GM23248 (cell line): ENCODE results near the gene NEK11. TPM values are rescaled to one million over a fixed set of nuclear protein-coding genes. Genes with fewer than 3 reads are reported as not detected.
A peak's percentile ranks its signal among the peaks of the same experiment; 100 is the strongest.

Source experiments
- DNase-seq: peaks from one replicate; pipeline ENCODE4 v3.0.0-alpha.2; 2015
- H2AFZ ChIP-seq: fragments of 200-600 bp; sonication (generic); 2 replicates; pipeline ENCODE4 v1.6.1; 2016; ENCODE audit warnings: antibody characterized with exemption
- H3F3A ChIP-seq: fragments of 200-600 bp; sonication (generic); 2 replicates; pipeline ENCODE4 v1.6.1; 2016; ENCODE audit warnings: mild to moderate bottlenecking, antibody characterized with exemption, mixed run types; ENCODE audit not compliant: insufficient read depth
- H3K27ac ChIP-seq: fragments of 200-600 bp; sonication (generic); 2 replicates; pipeline ENCODE4 v1.5.1; 2016; ENCODE audit warnings: mild to moderate bottlenecking
- H3K27me3 ChIP-seq: fragments of 200-600 bp; sonication (generic); replicated peaks from 2 replicates; pipeline ENCODE4 v1.6.1; 2016; ENCODE audit warnings: mild to moderate bottlenecking; ENCODE audit not compliant: insufficient read depth
- H3K36me3 ChIP-seq: fragments of 200-600 bp; sonication (generic); 2 replicates; pipeline ENCODE4 v1.6.1; 2016; ENCODE audit warnings: low read depth, mild to moderate bottlenecking
- H3K4me1 ChIP-seq: fragments of 200-600 bp; sonication (generic); 2 replicates; pipeline ENCODE4 v1.6.1; 2016; ENCODE audit warnings: mild to moderate bottlenecking; ENCODE audit not compliant: insufficient read depth
- H3K4me2 ChIP-seq: fragments of 200-600 bp; sonication (generic); one replicate; pipeline ENCODE4 v1.6.1; 2016; ENCODE audit warnings: mild to moderate bottlenecking; ENCODE audit not compliant: unreplicated experiment
- H3K4me3 ChIP-seq: fragments of 200-600 bp; sonication (generic); 2 replicates; pipeline ENCODE4 v1.5.1; 2016; ENCODE audit warnings: mild to moderate bottlenecking
- H3K79me2 ChIP-seq: fragments of 200-600 bp; sonication (generic); 2 replicates; pipeline ENCODE4 v1.6.1; 2016; ENCODE audit warnings: mild to moderate bottlenecking; ENCODE audit not compliant: insufficient read depth
- H3K9ac ChIP-seq: fragments of 200-600 bp; sonication (generic); 2 replicates; pipeline ENCODE4 v1.6.1; 2016; ENCODE audit warnings: mild to moderate bottlenecking
- H3K9me2 ChIP-seq: fragments of 200-600 bp; sonication (generic); 2 replicates; pipeline ENCODE4 v1.6.1; 2016; ENCODE audit warnings: mixed run types, mild to moderate bottlenecking, moderate library complexity; ENCODE audit not compliant: insufficient read depth
- H3K9me3 ChIP-seq: fragments of 200-600 bp; sonication (generic); one replicate; pipeline ENCODE4 v1.6.1; 2017; ENCODE audit warnings: low read depth
- H4K20me1 ChIP-seq: fragments of 200-600 bp; sonication (generic); 2 replicates; pipeline ENCODE4 v1.6.0; 2016; ENCODE audit not compliant: insufficient read depth
- EZH2 ChIP-seq: fragments of 200-600 bp; sonication (generic); IDR thresholded peaks from 2 replicates; pipeline ENCODE4 v1.6.1; 2018; ENCODE audit warnings: antibody characterized with exemption, mild to moderate bottlenecking; ENCODE audit not compliant: insufficient read depth, poor library complexity, severe bottlenecking
- EZH2phosphoT487 ChIP-seq: fragments of 200-600 bp; sonication (generic); IDR thresholded peaks from 2 replicates; pipeline ENCODE4 v1.6.1; 2018; ENCODE audit warnings: antibody characterized with exemption, moderate library complexity, mild to moderate bottlenecking, low read depth; ENCODE audit not compliant: insufficient read depth
- WGBS, 2 experiments: methylation state at CpG; one replicate each; pipeline ENCODE4 v1.1.6; 2015 to 2017; ENCODE audit warnings: low lambda C conversion rate in 2 of 2, low coverage in 1 of 2; ENCODE audit errors: missing lambda C conversion rate in 2 of 2; 5-methylcytosine and 5-hydroxymethylcytosine counted together
- in situ Hi-C: fragments of 300-500 bp; cut with MboI; formaldehyde crosslinking; loops from 2 replicates; pipeline ENCODE4 v1.15.0; 2020
- polyA plus RNA-seq: library from polyadenylated mRNA; unstranded; fragments of >200 nt; fragmentation: Nextera tagmentation; extraction: Ambion mirVana; gene quantifications from 2 replicates; pipeline ENCODE4 v1.2.1, GENCODE V29; 2016
- total RNA-seq: library from RNA; depleted of rRNA; stranded (reverse); fragments of >200 nt; shearing (Covaris generic); gene quantifications from 2 replicates; pipeline ENCODE4 v1.2.3, GENCODE V29; 2014

NEK11 gene
- total and polyA plus RNA-seq, 2 experiments from 2014 or later, result 7.6 to 18.5 TPM

DNA sequence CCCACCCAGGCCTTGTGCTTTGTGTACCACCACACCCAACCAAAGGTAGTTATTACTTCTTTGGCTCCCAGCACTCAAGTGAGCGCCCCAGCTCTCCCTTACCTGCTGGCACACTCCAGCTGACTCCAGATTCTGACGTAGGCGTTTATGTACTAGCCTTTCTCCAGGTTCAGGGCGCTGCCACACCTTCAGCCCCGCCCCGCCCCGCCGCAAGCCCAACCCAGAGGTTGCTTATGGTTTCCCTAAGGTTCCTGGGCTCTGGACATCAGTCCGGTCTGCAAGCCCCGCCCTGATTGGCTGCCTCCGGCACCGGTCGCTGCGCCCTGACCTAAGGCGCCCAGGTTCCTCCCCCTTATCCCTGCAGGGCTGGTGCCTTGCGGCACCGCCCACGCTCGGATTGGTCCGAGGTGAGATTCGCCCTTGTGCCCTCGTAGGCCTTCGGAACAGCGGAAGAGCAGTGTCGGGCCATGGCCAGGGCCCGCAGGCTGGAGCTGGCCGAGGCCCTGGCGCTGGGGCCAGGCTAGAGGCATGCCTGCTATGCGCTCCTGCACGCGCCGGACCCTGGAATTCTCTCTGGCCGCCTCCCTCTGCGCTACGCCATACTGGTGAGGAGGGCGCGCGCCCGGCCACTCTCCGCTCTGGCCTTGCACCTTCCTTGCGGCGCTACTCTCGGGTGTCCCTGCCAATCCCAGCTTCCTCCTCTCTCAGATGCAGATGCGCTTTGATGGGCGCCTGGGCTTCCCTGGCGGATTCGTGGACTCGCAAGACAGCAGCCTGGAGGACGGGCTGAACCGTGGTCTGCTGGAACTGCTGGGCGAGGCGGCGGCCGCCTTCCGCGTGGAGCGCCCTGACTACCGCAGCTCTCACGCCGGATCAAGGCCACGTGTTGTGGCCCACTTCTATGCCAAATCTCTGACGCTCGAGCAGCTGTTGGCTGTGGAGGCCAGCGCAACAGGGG lies 335.1 kb downstream of the NEK11 start:
- 14 to 17% methylated on average over 60 to 64 of the region's 64 CpGs for WGBS, 2 experiments
- Histone ChIP-seq H3F3A (no peaks in the 10 kb centered on the region), H3K27me3 (no peaks in the 10 kb centered on the region), H3K4me1 (no peaks in the 10 kb centered on the region), H4K20me1 (no peaks in the 10 kb centered on the region), H2AFZ (peak overlapping the region; percentile 80), H3K4me3 (peak overlapping the region; percentile 61), H3K4me2 (peak overlapping the region; percentile 66), H3K9me3 (no peaks in the 10 kb centered on the region), H3K9ac (peak overlapping the region; percentile 41), H3K36me3 (no peaks in the 10 kb centered on the region), H3K9me2 (peaks cover 4% of the 10 kb centered on the region; the same call in 1 of the 2 replicates), H3K27ac (no peak overlapping the region), H3K79me2 (no peaks in the 10 kb centered on the region)
- TF ChIP-seq EZH2phosphoT487, result no peak
- TF ChIP-seq EZH2, result no peak
- peak; percentile 55 for DNase-seq
- in situ Hi-C loops, result no loop called here

DNA sequence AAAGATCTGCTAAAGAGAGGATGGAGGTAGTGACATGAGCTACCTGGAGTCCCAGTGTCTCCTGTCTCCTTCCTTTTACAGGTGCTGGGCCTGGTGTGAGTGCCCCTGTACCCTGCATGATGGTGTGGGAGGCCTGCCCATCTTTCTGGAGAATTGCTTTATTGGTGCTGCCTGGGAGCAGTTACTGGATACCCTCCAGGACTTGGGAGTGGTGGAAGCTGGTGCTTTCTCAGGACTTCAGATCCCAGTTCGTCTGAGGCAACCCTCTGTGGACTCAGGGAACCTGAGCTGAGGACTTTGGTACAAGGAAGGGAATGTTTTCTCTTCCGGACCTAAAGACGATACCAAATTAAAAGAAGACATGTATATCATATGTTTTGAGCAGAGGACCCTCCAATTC lies 336.6 kb downstream of the NEK11 start:
- TF ChIP-seq EZH2 (no peak), EZH2phosphoT487 (no peak)
- Histone ChIP-seq H2AFZ (no peak overlapping the region), H3K4me3 (no peak overlapping the region), H3F3A (no peaks in the 10 kb centered on the region), H3K9me3 (no peaks in the 10 kb centered on the region), H3K4me1 (no peaks in the 10 kb centered on the region), H3K79me2 (no peaks in the 10 kb centered on the region), H3K27ac (no peak overlapping the region), H3K36me3 (no peaks in the 10 kb centered on the region), H3K27me3 (no peaks in the 10 kb centered on the region), H3K9me2 (peaks cover 4% of the 10 kb centered on the region; the same call in 1 of the 2 replicates), H3K4me2 (no peak overlapping the region), H3K9ac (no peak overlapping the region), H4K20me1 (no peaks in the 10 kb centered on the region)
- in situ Hi-C loops, result no loop called here
- no peak for DNase-seq
- 81 to 88% methylated on average over 3 of the region's 3 CpGs for WGBS, 2 experiments

DNA sequence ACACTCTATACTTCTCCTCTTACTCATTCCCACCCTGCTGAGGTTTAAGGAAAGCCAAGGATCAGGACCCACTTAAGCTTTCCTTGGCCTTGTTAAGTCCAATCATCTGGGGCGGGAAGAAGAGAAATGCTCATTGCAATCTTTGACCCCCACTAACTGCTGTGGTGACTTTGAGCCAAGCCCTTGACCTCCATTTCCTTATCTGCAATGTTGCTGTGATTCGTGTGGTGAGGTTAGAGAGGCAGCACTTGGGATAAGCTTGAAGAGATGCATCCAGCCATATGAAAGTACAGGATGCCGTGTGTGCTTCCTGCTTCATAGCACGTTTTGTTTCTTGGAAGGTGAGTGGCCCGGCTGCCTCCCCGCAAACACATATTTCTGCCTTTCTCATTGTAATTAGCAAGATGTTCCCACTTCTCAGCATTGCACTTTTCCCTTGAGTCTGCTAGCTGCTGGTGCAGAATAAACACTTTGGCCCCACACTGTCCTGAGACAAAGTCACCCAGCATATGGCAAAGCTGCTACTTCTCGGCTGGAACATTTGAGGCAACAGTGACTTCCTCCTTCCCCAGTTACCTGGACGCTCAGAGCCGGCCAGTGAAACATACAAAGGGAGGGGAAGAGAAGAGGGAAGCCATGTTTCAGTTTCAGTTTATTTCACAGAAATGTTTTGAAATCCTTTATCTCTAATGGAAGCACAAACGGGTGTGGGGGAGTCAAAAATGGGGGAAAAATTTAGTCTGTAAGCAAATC lies 344.4 kb downstream of the NEK11 start:
- H3K79me2 ChIP-seq, result no peaks in the 10 kb centered on the region
- no peak overlapping the region for H2AFZ ChIP-seq
- in situ Hi-C loops, result no loop called here
- WGBS, 2 experiments, result 82 to 88% methylated on average over 10 of the region's 10 CpGs
- H3K9ac ChIP-seq, result no peak overlapping the region
- no peak overlapping the region for H3K27ac ChIP-seq
- peaks cover 6% of the 10 kb centered on the region; the same call in 1 of the 2 replicates for H3K36me3 ChIP-seq
- no peaks in the 10 kb centered on the region for H4K20me1 ChIP-seq
- no peaks in the 10 kb centered on the region for H3K9me3 ChIP-seq
- no peaks in the 10 kb centered on the region for H3K9me2 ChIP-seq
- no peak overlapping the region for H3K4me3 ChIP-seq
- no peak overlapping the region for H3K4me2 ChIP-seq
- H3K4me1 ChIP-seq, result no peaks in the 10 kb centered on the region
- no peak for DNase-seq
- no peaks in the 10 kb centered on the region for H3F3A ChIP-seq
- no peaks in the 10 kb centered on the region for H3K27me3 ChIP-seq
- TF ChIP-seq EZH2phosphoT487 (no peak), EZH2 (no peak)

DNA sequence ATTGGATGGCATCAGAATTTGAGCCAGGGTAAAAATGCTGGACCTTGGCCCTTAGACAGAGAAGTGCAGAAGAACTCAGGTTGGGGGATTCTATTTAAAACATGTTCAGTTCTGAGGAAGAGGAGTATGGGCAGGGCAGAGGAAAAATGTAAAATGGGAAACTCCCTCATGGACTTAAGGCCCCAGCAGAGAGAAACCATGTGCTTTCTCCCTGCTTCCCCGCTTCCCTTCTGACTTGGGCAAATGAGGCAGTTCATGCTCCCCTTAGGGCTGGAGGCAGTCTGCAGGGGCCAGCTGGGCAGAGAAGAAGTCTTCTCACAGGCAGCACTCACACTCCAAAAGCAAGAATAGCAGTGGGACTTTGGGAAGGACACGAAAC lies 345.0 kb downstream of the NEK11 start:
- Histone ChIP-seq H3K9me2 (no peaks in the 10 kb centered on the region), H3K79me2 (no peaks in the 10 kb centered on the region), H3K27ac (no peak overlapping the region), H3K9me3 (no peaks in the 10 kb centered on the region), H2AFZ (no peak overlapping the region), H3K36me3 (peaks cover 6% of the 10 kb centered on the region; the same call in 1 of the 2 replicates), H3K4me3 (no peak overlapping the region), H3K4me2 (no peak overlapping the region), H3K9ac (no peak overlapping the region), H4K20me1 (no peaks in the 10 kb centered on the region), H3K27me3 (no peaks in the 10 kb centered on the region), H3F3A (no peaks in the 10 kb centered on the region), H3K4me1 (no peaks in the 10 kb centered on the region)
- WGBS, 2 experiments, result 88 to 94% methylated on average over 2 of the region's 2 CpGs
- no peak for TF ChIP-seq EZH2
- TF ChIP-seq EZH2phosphoT487, result no peak
- in situ Hi-C loops, result no loop called here
- DNase-seq, result no peak
